ENCODE data around the gene HOXC11. TPM values are rescaled to one million over a fixed set of nuclear protein-coding genes. Genes with fewer than 3 reads are reported as not detected.

HOXC11 gene
- total RNA-seq, 1 donor from 2014 or later: not detected

DNA sequence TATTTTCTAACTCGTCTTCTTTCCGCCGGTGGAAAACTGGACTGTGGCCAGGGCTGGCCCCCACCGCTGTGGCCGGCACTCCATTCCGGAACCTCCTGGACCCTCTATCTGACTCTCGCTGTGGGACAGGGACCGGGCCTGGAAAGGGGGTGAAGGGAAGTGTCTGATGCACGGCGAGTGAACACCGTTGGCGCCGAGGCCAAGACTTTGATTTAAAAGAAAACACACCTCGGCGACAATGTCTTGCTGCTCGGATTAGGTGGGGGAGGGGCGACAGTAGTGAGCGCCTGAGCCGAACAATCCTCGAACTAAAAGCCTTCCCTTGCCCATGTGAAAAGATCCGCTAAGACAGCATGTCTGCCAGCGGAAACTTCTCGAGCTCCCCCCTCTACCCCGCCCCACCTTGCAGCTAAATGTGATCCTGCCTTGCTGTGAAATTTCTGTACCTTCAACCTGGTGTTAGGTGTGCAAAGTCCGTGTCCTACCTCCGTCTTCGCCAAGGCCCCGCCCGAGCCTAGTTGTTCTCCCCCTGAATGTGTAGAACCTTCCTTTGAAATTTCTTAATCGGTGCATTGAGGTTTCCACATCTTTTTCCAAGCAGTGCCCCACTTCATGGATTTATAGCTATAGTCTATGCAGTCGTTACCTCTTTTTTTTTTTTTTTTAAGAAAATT lies 2.7 kb downstream of the HOXC11 start:
- H3K36me3 Mint-ChIP-seq (ENCODE audit: unreplicated experiment): no peaks in the 10 kb centered on the region
- H3K27ac Mint-ChIP-seq (ENCODE audit: unreplicated experiment): no peak overlapping the region
- DNase-seq: no peak
- H3K4me3 Mint-ChIP-seq (ENCODE audit: unreplicated experiment): no peak overlapping the region
- peaks cover 59% of the 10 kb centered on the region for H3K27me3 Mint-ChIP-seq (ENCODE audit: unreplicated experiment)
- no peak for TF ChIP-seq CTCF (IDR thresholded peaks at IDR 0.05; ENCODE audit: partially characterized antibody, unreplicated experiment)
- no peaks in the 10 kb centered on the region for H3K4me1 Mint-ChIP-seq (ENCODE audit: low read depth, unreplicated experiment)
- H3K9me3 Mint-ChIP-seq (ENCODE audit: unreplicated experiment): peaks cover 9% of the 10 kb centered on the region

DNA sequence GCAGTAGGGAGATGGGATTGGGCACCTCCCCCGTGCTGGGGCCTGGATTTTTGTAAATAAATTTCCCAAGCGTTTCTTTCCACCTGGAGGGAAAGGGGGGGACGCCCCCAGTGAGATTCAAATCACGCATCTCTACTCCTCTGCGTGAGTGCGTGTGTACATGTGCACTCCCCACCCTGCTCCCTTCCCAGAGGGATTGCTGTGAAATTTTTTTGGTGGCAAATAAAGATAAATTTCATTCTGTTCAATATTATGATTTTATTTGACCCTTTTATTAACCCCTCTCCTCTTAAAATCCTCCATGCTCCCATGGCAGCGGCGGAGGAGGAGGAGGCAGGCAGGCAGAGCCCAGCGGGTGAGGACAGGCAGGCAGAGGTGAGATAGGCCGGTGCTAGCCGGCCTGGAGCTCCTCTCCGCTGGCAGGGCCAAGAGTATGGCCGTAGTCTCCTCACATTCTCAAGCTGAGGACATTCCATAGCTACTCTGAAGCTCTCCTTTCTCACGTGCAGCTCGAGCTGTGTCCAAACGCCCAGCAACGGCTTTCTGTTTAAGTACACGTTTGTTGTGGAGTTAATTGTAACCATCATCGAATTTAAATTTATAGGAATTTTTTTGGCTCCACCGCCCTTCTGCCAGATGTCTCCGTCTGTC lies 3.4 kb downstream of the HOXC11 start:
- Mint-ChIP-seq H3K36me3 (ENCODE audit: unreplicated experiment) (no peaks in the 10 kb centered on the region), H3K4me1 (ENCODE audit: low read depth, unreplicated experiment) (no peaks in the 10 kb centered on the region), H3K27ac (ENCODE audit: unreplicated experiment) (no peak overlapping the region), H3K9me3 (ENCODE audit: unreplicated experiment) (peaks cover 9% of the 10 kb centered on the region), H3K27me3 (ENCODE audit: unreplicated experiment) (peaks cover 59% of the 10 kb centered on the region), H3K4me3 (ENCODE audit: unreplicated experiment) (no peak overlapping the region)
- DNase-seq: no peak
- no peak for TF ChIP-seq CTCF (IDR thresholded peaks at IDR 0.05; ENCODE audit: partially characterized antibody, unreplicated experiment)

DNA sequence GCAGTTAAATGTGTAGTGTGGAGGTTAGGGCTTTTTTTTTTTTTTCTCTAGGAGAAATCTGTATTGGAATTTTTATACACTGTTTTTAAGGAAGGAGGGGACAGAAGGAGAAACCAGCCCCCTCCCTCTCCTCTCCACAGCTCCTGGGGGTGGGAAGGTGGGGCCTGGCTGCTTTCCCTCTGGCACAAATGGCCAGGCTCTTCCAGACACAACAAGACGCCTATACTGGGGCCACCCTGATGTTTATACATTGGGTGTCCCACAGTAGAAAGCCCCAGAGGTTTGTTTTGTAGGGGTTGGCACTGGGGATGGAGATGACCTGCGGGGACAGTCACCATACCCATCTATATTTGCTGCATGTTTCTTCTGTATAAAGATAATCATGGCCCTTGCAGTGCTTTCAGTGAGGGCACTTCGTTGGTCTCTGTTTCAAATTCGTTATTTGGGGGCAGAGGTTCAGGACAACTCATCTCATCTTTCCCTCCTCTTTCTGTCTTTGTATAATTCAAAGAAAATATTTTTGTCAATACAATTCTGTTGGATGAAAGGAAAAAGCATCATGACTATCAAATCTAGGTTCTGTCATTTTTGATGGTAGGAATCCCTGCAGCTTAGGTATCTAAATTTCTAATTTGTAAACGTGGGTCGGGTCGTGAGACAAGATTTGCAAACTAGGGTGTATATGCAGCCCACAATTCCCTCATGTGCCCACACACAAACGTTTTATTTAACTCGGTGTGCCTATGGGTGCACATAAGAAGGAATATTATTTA lies 4.1 kb downstream of the HOXC11 start:
- H3K27ac Mint-ChIP-seq (ENCODE audit: unreplicated experiment): no peak overlapping the region
- peaks cover 52% of the 10 kb centered on the region for H3K27me3 Mint-ChIP-seq (ENCODE audit: unreplicated experiment)
- no peak overlapping the region for H3K4me3 Mint-ChIP-seq (ENCODE audit: unreplicated experiment)
- H3K36me3 Mint-ChIP-seq (ENCODE audit: unreplicated experiment): no peaks in the 10 kb centered on the region
- DNase-seq: no peak
- no peaks in the 10 kb centered on the region for H3K4me1 Mint-ChIP-seq (ENCODE audit: low read depth, unreplicated experiment)
- no peak for TF ChIP-seq CTCF (IDR thresholded peaks at IDR 0.05; ENCODE audit: partially characterized antibody, unreplicated experiment)
- peaks cover 9% of the 10 kb centered on the region for H3K9me3 Mint-ChIP-seq (ENCODE audit: unreplicated experiment)

DNA sequence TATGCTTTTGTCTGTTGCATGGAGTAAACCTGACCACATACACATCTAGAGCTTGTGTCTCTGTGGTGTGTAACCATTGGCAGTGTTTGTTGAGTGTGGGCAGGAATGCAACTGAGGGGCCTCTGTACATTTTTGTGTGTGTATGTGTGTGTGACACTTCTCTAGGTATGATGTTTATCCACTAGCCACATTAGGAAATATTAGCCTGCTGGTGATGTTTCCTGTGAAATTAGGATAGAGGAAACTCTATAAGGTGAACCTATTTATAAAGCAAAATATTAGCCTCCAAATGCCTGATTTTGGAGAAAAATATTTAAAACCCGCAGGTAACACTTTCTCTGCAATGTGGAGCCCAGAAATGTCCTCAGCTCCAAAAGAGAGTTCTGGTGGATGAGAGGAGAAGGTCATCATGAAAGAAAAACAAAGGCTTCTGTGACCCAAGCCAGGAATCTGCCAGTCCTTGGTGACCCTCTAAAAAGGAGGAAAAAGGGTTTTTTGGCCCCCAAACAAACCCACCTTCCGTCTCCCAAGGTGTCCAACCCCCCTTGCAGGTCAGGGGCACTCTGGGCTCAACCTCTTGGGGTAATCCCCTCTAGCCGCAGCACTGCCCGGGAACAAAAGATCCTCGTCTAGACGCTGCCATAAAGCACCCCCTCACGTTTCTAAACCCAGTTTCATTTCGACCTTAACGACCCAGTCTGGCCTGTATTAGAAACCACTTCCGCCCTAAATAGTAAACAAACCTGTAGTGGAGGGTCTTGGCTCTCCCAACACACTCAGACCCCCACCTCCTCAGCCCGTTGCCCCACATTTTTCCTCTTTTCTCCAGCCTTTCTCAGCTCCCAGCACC lies 4.9 kb downstream of the HOXC11 start:
- no peak for TF ChIP-seq CTCF (IDR thresholded peaks at IDR 0.05; ENCODE audit: partially characterized antibody, unreplicated experiment)
- Mint-ChIP-seq H3K9me3 (ENCODE audit: unreplicated experiment) (peaks cover 9% of the 10 kb centered on the region), H3K27ac (ENCODE audit: unreplicated experiment) (no peak overlapping the region), H3K36me3 (ENCODE audit: unreplicated experiment) (no peaks in the 10 kb centered on the region), H3K4me1 (ENCODE audit: low read depth, unreplicated experiment) (no peaks in the 10 kb centered on the region), H3K4me3 (ENCODE audit: unreplicated experiment) (no peak overlapping the region), H3K27me3 (ENCODE audit: unreplicated experiment) (peaks cover 47% of the 10 kb centered on the region)
- no peak for DNase-seq

Measured in glutamatergic neuron (in vitro differentiated cells).